Activated naive CD4-positive, alpha-beta T cell treated with anti-CD3 and anti-CD28 coated beads, Interleukin-2, amount 50 U/mL, for 72 hours (primary cell): ENCODE results near the gene POLD4. TPM values are rescaled to one million over a fixed set of nuclear protein-coding genes. Genes with fewer than 3 reads are reported as not detected.

Source experiments
- ATAC-seq, 2 donors: fragments of 150-1000 bp; cut with Tn5 transposase; 2 replicates each; pipeline ENCODE4 v1.10.0; 2021; ENCODE audit warnings: mild to moderate bottlenecking in 2 of 2, moderate library complexity in 2 of 2
- DNase-seq, 2 donors: peaks; one replicate each; pipeline ENCODE4 v3.0.0; 2021 to 2022; ENCODE audit warnings: low spot score in 2 of 2
- H3K27ac Mint-ChIP-seq, 2 donors: one replicate each; pipeline ENCODE4 v1.8.0; 2022; ENCODE audit warnings: mild to moderate bottlenecking in 2 of 2, mixed read lengths in 2 of 2
- H3K36me3 Mint-ChIP-seq, 2 donors: one replicate each; pipeline ENCODE4 v1.8.0; 2022; ENCODE audit warnings: mixed read lengths in 2 of 2
- H3K9me3 Mint-ChIP-seq, 2 donors: one replicate each; pipeline ENCODE4 v1.8.0; 2022; ENCODE audit warnings: mixed read lengths in 2 of 2
- total RNA-seq, 2 donors: library from RNA; stranded (reverse); gene quantifications; one replicate each; pipeline ENCODE4 v1.2.3, GENCODE V29; 2022

The POLD4 gene
- total RNA-seq, 2 donors from 2014 or later = 49.9 to 57.2 TPM

GRCh38 chr11:67303835-67304411, 49.4 kb downstream of the POLD4 start:
- no peak overlapping the region for H3K27ac Mint-ChIP-seq
- peak; percentile 20 to 36 for ATAC-seq
- no peaks in the 10 kb centered on the region for H3K36me3 Mint-ChIP-seq
- H3K9me3 Mint-ChIP-seq = no peaks in the 10 kb centered on the region
- DNase-seq = peak in 1 of 2 donors; percentile 57

- Mint-ChIP-seq H3K36me3 (peaks cover 0 to 5% of the 10 kb centered on the region in 2 donors), H3K9me3 (no peaks in the 10 kb centered on the region), H3K27ac (peak within 1 kb of the TSS in 1 of 2 donors; percentile 53)
- ATAC-seq = peak; percentile 72 to 82
- DNase-seq = peak; percentile 58 to 72
These were observed 50.1 kb downstream of the POLD4 start, which contains the start of gene SSH3 for GRCh38 chr11:67303132-67303834. Gene SSH3 (plus strand): TSS chr11:67303530. CDS start chr11:67303626, 96 bp downstream.

DNA sequence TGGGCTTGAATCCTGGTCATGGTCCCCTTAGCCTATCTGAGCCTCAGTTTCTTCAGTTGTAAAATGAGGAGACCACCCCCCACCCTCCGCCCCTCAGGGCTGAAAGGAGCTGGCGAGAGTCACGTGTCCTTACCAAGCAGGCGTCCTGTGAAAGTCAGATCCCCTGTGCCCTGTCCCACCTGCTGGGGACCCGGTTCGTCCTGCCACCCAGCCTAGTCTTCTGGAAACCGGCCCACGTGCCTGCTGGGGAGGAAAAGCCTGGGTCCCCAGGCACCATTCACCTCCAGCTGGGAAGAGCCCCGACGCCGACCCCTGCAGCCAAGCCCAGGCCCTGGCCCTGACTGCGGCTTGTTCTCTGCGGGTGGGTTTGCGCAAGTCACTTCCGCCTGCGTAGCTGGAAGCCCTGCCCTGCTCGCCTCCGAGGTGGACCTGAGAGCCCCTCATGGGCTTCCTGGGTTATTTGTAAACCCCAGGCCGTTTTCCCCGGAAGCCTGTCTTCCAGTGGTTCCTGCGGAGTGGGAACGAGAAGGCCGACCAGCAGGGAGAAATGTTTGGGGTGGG, 50.7 kb downstream of the POLD4 start:
- H3K27ac Mint-ChIP-seq = peak overlapping the region in 1 of 2 donors; percentile 53
- H3K36me3 Mint-ChIP-seq = peaks cover 0 to 6% of the 10 kb centered on the region in 2 donors
- ATAC-seq (peak; percentile 16 to 19), DNase-seq (peak in 1 of 2 donors; percentile 58)
- H3K9me3 Mint-ChIP-seq = no peaks in the 10 kb centered on the region

- DNase-seq (peak in 1 of 2 donors; percentile 53), ATAC-seq (no peak)
- Mint-ChIP-seq H3K9me3 (peaks cover 0 to 1% of the 10 kb centered on the region in 2 donors), H3K36me3 (peaks cover 2 to 6% of the 10 kb centered on the region in 2 donors), H3K27ac (peak overlapping the region in 1 of 2 donors; percentile 53)
These were observed 51.3 kb downstream of the POLD4 start for GRCh38 chr11:67301951-67302516.

DNA sequence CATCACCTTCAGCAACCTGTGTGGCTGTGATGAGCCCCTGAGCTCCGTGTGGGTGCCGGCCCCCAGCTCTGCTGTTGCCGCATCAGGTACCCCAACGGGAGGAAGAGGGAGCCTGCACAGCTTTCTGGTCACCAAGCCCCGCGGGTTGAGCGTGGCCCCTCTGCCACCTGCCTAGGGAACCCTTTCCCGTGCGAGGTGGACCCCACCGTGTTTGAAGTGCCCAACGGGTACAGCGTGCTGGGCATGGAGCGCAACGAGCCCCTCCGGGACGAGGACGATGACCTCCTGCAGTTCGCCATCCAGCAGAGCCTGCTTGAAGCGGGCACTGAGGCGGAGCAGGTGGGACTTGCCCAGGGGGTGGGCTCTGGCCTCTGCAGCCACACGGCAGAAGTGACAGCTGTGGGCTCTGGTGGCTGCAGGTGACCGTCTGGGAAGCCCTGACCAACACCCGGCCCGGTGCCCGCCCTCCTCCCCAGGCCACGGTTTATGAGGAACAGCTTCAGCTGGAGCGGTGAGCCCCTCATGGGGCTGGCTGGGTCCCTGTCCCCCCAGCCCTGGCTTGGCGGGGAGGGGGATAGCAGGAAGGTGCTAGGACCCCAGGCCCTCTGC, 51.9 kb downstream of the POLD4 start:
- DNase-seq (peak in 1 of 2 donors; percentile 56), ATAC-seq (no peak)
- Mint-ChIP-seq H3K36me3 (peaks cover 9 to 10% of the 10 kb centered on the region in 2 donors), H3K9me3 (peaks cover 0 to 6% of the 10 kb centered on the region in 2 donors), H3K27ac (no peak overlapping the region)

Other genes with a start within 250 kb of the POLD4 start
- gene KDM2A, start 234.3 kb downstream of the POLD4 start, total RNA-seq = 10 to 100 TPM; 82.7 to 97.5 TPM
- gene GRK2, start 87.1 kb downstream of the POLD4 start, total RNA-seq = 100 to 1,000 TPM; 289 to 376 TPM
- 100 to 1,000 TPM in 1 of 2 donors, 10 to 100 TPM in 1; 76.0 to 213 TPM for gene ANKRD13D, start 64.2 kb downstream of the POLD4 start, total RNA-seq
- 10 to 100 TPM; 11.6 to 16.5 TPM for gene SSH3, start 50.0 kb downstream of the POLD4 start, total RNA-seq
- gene CLCF1, start 20.1 kb upstream of the POLD4 start, total RNA-seq = under 1 TPM in 1 of 2 donors, not detected in 1; 0.89 TPM
- 10 to 100 TPM; 35.6 to 53.7 TPM for gene RAD9A, start 38.4 kb upstream of the POLD4 start, total RNA-seq
- gene PPP1CA, start 48.3 kb upstream of the POLD4 start, total RNA-seq = 100 to 1,000 TPM; 238 to 253 TPM
- 100 to 1,000 TPM; 135 to 155 TPM for gene TBC1D10C, start 50.5 kb upstream of the POLD4 start, total RNA-seq
- 1 to 10 TPM; 1.4 to 4.5 TPM for gene CARNS1, start 62.1 kb upstream of the POLD4 start, total RNA-seq
- gene RPS6KB2, start 74.9 kb upstream of the POLD4 start, total RNA-seq = 10 to 100 TPM; 64.3 to 68.8 TPM
- gene PTPRCAP, start 84.1 kb upstream of the POLD4 start, total RNA-seq = 100 to 1,000 TPM in 1 of 2 donors, 10 to 100 TPM in 1; 65.2 to 131 TPM
- 100 to 1,000 TPM; 293 to 428 TPM for gene CORO1B, start 89.9 kb upstream of the POLD4 start, total RNA-seq
- gene GPR152, start 99.2 kb upstream of the POLD4 start, total RNA-seq = not detected
- 1 to 10 TPM; 1.7 to 2.8 TPM for gene CABP4, start 101.8 kb upstream of the POLD4 start, total RNA-seq
- gene TMEM134, start 115.7 kb upstream of the POLD4 start, total RNA-seq = 10 to 100 TPM; 39.1 to 77.9 TPM
- 100 to 1,000 TPM; 151 to 207 TPM for gene AIP, start 129.5 kb upstream of the POLD4 start, total RNA-seq
- gene PITPNM1, start 151.8 kb upstream of the POLD4 start, total RNA-seq = 100 to 1,000 TPM; 102 to 122 TPM
- gene CDK2AP2, start 154.6 kb upstream of the POLD4 start, total RNA-seq = 10 to 100 TPM; 72.4 to 85.2 TPM
- gene CABP2, start 169.9 kb upstream of the POLD4 start, total RNA-seq = not detected
- gene GSTP1, start 230.3 kb upstream of the POLD4 start, total RNA-seq = 100 to 1,000 TPM; 247 to 466 TPM